Common myeloid progenitor, CD34-positive (primary cell): ENCODE results near the gene IFTAP. TPM values are rescaled to one million over a fixed set of nuclear protein-coding genes. Genes with fewer than 3 reads are reported as not detected.
A peak's percentile ranks its signal among the peaks of the same experiment; 100 is the strongest.
"Not testable (repeated sequence)": the region's sequence is repeated elsewhere in the genome, so short reads cannot be mapped to it uniquely, and the experiment has no call there.

Source experiments
- CTCF ChIA-PET: fragments of 350-600 bp; sonication (Branson Sonifier 250); formaldehyde crosslinking; loops from one replicate; lab custom pipeline; 2021; ENCODE audit warnings: antibody characterized with exemption; lab: Charles Lee
- POLR2A ChIA-PET: fragments of 350-600 bp; sonication (Branson Sonifier 250); formaldehyde crosslinking; loops from one replicate; lab custom pipeline; 2021; ENCODE audit warnings: antibody characterized with exemption; lab: Charles Lee
- DNase-seq, 3 donors: peaks; one replicate each; pipeline versions ENCODE4 v3.0.0 to v3.0.0-alpha.2; 2013
- H3K27ac ChIP-seq, 2 experiments: 1 replicate in 1 of 2; 2 replicates in 1 of 2; pipeline ENCODE4 v1.7.0; 2013; ENCODE audit warnings: inconsistent platforms in 2 of 2, low read length in 2 of 2, mild to moderate bottlenecking in 2 of 2, low read depth in 1 of 2, moderate library complexity in 1 of 2; ENCODE audit not compliant: severe bottlenecking in 2 of 2, insufficient read depth in 1 of 2, poor library complexity in 1 of 2
- H3K27me3 ChIP-seq, 5 experiments: replicated peaks in 2 of 5; 1 replicate in 3 of 5; 2 replicates in 2 of 5; pipeline versions ENCODE4 v1.6.1 to v1.7.0; 2013; ENCODE audit warnings: low read length in 4 of 5, mild to moderate bottlenecking in 2 of 5, moderate library complexity in 2 of 5, inconsistent platforms in 1 of 5; ENCODE audit not compliant: insufficient read depth in 5 of 5, control insufficient read depth in 4 of 5
- H3K36me3 ChIP-seq, 4 experiments: 1 replicate in 2 of 4; 2 replicates in 2 of 4; pipeline versions ENCODE4 v1.6.1 to v1.7.0; 2013; ENCODE audit warnings: low read length in 3 of 4, control low read depth in 1 of 4, mild to moderate bottlenecking in 1 of 4; ENCODE audit not compliant: control insufficient read depth in 4 of 4, insufficient read depth in 4 of 4
- H3K4me1 ChIP-seq, 4 experiments: 1 replicate in 3 of 4; 2 replicates in 1 of 4; pipeline versions ENCODE4 v1.6.1 to v1.7.1; 2013; ENCODE audit warnings: low read length in 3 of 4, mild to moderate bottlenecking in 3 of 4, control low read depth in 1 of 4, inconsistent platforms in 1 of 4, moderate library complexity in 1 of 4; ENCODE audit not compliant: control insufficient read depth in 4 of 4, insufficient read depth in 4 of 4; ENCODE audit errors: control extremely low read depth in 1 of 4
- H3K4me3 ChIP-seq, 7 experiments: 1 replicate in 4 of 7; 2 replicates in 3 of 7; pipeline versions ENCODE4 v1.5.1 to v1.7.0; 2013; ENCODE audit warnings: mild to moderate bottlenecking in 7 of 7, low read length in 6 of 7, moderate library complexity in 6 of 7, inconsistent platforms in 2 of 7, low read depth in 2 of 7, control low read depth in 1 of 7; ENCODE audit not compliant: insufficient read depth in 4 of 7, control insufficient read depth in 1 of 7; ENCODE audit errors: extremely low read depth in 1 of 7
- H3K9me3 ChIP-seq, 5 experiments: 1 replicate in 4 of 5; 2 replicates in 1 of 5; pipeline versions ENCODE4 v1.6.1 to v1.7.1; 2013; ENCODE audit warnings: low read length in 4 of 5, mild to moderate bottlenecking in 2 of 5, inconsistent platforms in 1 of 5, low read depth in 1 of 5, moderate library complexity in 1 of 5; ENCODE audit not compliant: control insufficient read depth in 4 of 5, insufficient read depth in 2 of 5; ENCODE audit errors: control extremely low read depth in 1 of 5
- WGBS: methylation state at CpG from one replicate; pipeline ENCODE4 v1.1.5; 2013; ENCODE audit not compliant: insufficient coverage; 5-methylcytosine and 5-hydroxymethylcytosine counted together
- polyA plus RNA-seq: library from polyadenylated mRNA; unstranded; fragments of 120-200 nt; gene quantifications from one replicate; pipeline ENCODE4 v1.2.1, GENCODE V29; 2013

The IFTAP gene
- 70.2 TPM for polyA plus RNA-seq

GRCh38 chr11:36594316-36594989 lies at the start of gene IFTAP:
TSS of gene IFTAP (plus strand) at chr11:36594502. CDS start at chr11:36610104, 15,602 bp downstream.
- ChIA-PET POLR2A (no interaction called here), CTCF (interaction anchor here (1.0 kb wide), 1 partner anchor 25 kb away, joined by 3 read pairs; no protein-coding TSS in a partner anchor)
- Histone ChIP-seq H3K36me3 (no peaks in the 10 kb centered on the region), H3K9me3 (no peaks in the 10 kb centered on the region), H3K4me3 (peak within 1 kb of the TSS; percentile 70 to 99 (median 88)), H3K27ac (peak within 1 kb of the TSS; percentile 16 to 45), H3K27me3 (peaks cover 0 to 9% (median 2%) of the 10 kb centered on the region in 5 experiments), H3K4me1 (peaks cover 2 to 28% (median 8%) of the 10 kb centered on the region in 4 experiments)
- DNase-seq = peak; percentile 81 to 89 (median 82)
- 0% methylated on average over 24 of the region's 29 CpGs for WGBS

- Histone ChIP-seq H3K9me3 (no peaks in the 10 kb centered on the region), H3K4me3 (no peak overlapping the region), H3K36me3 (no peaks in the 10 kb centered on the region), H3K4me1 (no peaks in the 10 kb centered on the region), H3K27ac (no peak overlapping the region), H3K27me3 (no peaks in the 10 kb centered on the region)
- ChIA-PET POLR2A (no interaction called here), CTCF (interaction anchor here (0.7 kb wide), 1 partner anchor 210 kb away, joined by 3 read pairs; no protein-coding TSS in a partner anchor)
- DNase-seq = no peak
- WGBS = no CpG with 5 or more reads among the region's 1 CpG
Observed at GRCh38 chr11:36550385-36551115, 43.8 kb upstream of the IFTAP start.

GRCh38 chr11:36557390-36557789 lies 36.9 kb upstream of the IFTAP start:
- H3K9me3 ChIP-seq, CTCF ChIA-PET, DNase-seq, H3K27ac ChIP-seq, H3K4me1 ChIP-seq, H3K27me3 ChIP-seq, H3K36me3 ChIP-seq, POLR2A ChIA-PET, H3K4me3 ChIP-seq: not testable (repeated sequence)
- WGBS = no CpG with 5 or more reads among the region's 17 CpGs

- POLR2A ChIA-PET = no interaction called here
- CTCF ChIA-PET = no interaction called here
Observed at GRCh38 chr11:36557991-36558390, 36.3 kb upstream of the IFTAP start.

GRCh38 chr11:36558571-36559413 lies 35.5 kb upstream of the IFTAP start:
- ChIA-PET CTCF (no interaction called here), POLR2A (no interaction called here)
- no peak overlapping the region for H3K4me3 ChIP-seq

More at GRCh38 chr11:36557991-36558390, 36.3 kb upstream of the IFTAP start:
- DNase-seq = no peak
- peaks cover 0 to 3% (median 0%) of the 10 kb centered on the region in 5 experiments for H3K9me3 ChIP-seq
- H3K27me3 ChIP-seq = no peaks in the 10 kb centered on the region
- H3K4me3 ChIP-seq = no peak overlapping the region
- H3K4me1 ChIP-seq = no peaks in the 10 kb centered on the region
- H3K27ac ChIP-seq = no peak overlapping the region
- no peaks in the 10 kb centered on the region for H3K36me3 ChIP-seq

GRCh38 chr11:36564376-36565030 lies 29.8 kb upstream of the IFTAP start:
- H3K4me3 ChIP-seq = peak overlapping the region in 6 of 7 experiments; percentile 40 to 76 (median 56)
- ChIA-PET CTCF (interaction anchor here (0.8 to 7.7 kb wide), 28 partner anchors 10 to 275 kb away, joined by 3 to 89 read pairs (median 4); partner anchors contain the start of gene TRAF6), POLR2A (interaction anchor here (0.9 kb wide), 1 partner anchor 59 kb away, joined by 3 read pairs; no protein-coding TSS in a partner anchor)
- WGBS = 8% methylated on average over 11 of the region's 15 CpGs
- no peaks in the 10 kb centered on the region for H3K36me3 ChIP-seq
- no peaks in the 10 kb centered on the region for H3K27me3 ChIP-seq
- peaks cover 0 to 11% (median 7%) of the 10 kb centered on the region in 4 experiments for H3K4me1 ChIP-seq
- H3K27ac ChIP-seq = no peak overlapping the region
- DNase-seq = peak; percentile 69 to 83 (median 78)
- no peaks in the 10 kb centered on the region for H3K9me3 ChIP-seq

More at GRCh38 chr11:36558571-36559413, 35.5 kb upstream of the IFTAP start:
- DNase-seq = peak in 1 of 3 donors; percentile 20
- no peak overlapping the region for H3K27ac ChIP-seq
- peaks cover 0 to 3% (median 0%) of the 10 kb centered on the region in 5 experiments for H3K9me3 ChIP-seq
- H3K27me3 ChIP-seq = no peaks in the 10 kb centered on the region
- no peaks in the 10 kb centered on the region for H3K36me3 ChIP-seq
- no peaks in the 10 kb centered on the region for H3K4me1 ChIP-seq
- no CpG with 5 or more reads among the region's 4 CpGs for WGBS
